ENCODE data around the gene CHRNE. TPM values are rescaled to one million over a fixed set of nuclear protein-coding genes. Genes with fewer than 3 reads are reported as not detected.

CHRNE gene
- total and polyA plus RNA-seq, 2 experiments from 2014 or later = 0.24 to 1.2 TPM

DNA sequence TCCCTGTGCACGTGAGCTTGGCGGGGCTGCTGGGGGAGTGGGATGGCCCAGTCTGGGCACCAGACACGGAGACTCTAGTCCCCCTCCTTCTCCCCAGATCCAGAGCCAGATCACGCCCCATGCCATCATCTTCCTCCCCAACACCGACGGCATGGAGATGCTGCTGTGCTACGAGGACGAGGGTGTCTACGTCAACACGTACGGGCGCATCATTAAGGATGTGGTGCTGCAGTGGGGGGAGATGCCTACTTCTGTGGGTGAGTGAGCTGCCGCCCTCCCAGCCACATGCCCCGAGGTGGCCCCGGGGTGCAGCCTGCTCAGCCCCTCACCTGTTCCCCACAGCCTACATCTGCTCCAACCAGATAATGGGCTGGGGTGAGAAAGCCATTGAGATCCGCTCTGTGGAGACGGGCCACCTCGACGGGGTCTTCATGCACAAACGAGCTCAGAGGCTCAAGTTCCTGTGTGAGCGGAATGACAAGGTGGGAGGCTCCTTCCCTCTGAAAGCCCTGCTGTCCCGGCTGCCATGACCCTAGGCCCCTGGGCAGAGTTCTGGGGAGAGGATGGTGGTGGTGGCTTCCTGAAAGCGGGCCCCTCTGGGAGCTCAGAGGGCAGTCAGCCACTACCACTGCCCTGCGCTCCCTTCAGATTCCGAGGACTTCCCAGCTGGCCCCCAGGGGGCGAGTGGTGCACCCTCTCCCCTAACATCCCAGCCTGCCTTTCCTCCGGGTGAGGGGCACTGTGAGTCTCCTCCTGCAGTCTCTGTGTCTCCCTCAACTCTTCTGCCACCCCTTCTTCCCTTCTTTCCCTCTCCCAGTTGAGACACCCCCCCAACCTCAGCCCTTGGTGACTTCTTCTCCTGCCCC is 6.3 kb downstream of the CHRNE start (continued):
- no peak for TF ChIP-seq ZNF114 (CRISPR knock-in tag; IDR thresholded peaks at IDR 0.05)
- TF ChIP-seq JUNB (IDR thresholded peaks at IDR 0.05; ENCODE audit: unreplicated experiment) = no peak

DNA sequence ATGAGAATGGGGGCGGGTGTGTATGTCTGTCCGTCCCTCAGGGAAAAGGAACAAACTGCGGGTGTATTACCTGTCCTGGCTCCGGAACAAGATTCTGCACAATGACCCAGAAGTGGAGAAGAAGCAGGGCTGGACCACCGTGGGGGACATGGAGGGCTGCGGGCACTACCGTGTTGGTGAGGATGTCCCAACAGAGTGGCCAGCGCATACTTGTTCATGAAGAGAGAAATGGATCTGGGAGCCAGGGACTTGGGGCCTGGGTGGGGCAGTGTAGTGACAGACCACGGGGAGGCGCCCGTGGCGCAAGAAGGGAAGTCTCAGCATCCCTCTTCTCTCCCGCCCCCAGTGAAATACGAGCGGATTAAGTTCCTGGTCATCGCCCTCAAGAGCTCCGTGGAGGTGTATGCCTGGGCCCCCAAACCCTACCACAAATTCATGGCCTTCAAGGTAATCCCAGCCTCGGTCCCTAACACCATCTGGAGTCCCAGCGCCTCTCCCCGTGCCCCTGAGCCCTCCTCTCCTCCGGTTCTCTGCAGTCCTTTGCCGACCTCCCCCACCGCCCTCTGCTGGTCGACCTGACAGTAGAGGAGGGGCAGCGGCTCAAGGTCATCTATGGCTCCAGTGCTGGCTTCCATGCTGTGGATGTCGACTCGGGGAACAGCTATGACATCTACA is 7.1 kb downstream of the CHRNE start:
- TF ChIP-seq ZNF114 (CRISPR knock-in tag; IDR thresholded peaks at IDR 0.05) = no peak
- TF ChIP-seq EZH2phosphoT487 (IDR thresholded peaks at IDR 0.05; ENCODE audit: unreplicated experiment) = no peak
- TF ChIP-seq, protein P1, sequence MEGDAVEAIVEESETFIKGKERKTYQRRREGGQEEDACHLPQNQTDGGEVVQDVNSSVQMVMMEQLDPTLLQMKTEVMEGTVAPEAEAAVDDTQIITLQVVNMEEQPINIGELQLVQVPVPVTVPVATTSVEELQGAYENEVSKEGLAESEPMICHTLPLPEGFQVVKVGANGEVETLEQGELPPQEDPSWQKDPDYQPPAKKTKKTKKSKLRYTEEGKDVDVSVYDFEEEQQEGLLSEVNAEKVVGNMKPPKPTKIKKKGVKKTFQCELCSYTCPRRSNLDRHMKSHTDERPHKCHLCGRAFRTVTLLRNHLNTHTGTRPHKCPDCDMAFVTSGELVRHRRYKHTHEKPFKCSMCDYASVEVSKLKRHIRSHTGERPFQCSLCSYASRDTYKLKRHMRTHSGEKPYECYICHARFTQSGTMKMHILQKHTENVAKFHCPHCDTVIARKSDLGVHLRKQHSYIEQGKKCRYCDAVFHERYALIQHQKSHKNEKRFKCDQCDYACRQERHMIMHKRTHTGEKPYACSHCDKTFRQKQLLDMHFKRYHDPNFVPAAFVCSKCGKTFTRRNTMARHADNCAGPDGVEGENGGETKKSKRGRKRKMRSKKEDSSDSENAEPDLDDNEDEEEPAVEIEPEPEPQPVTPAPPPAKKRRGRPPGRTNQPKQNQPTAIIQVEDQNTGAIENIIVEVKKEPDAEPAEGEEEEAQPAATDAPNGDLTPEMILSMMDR (conservative IDR thresholded peaks at IDR 0.05; ENCODE audit: low read depth in 2 of 2) = peak; percentile 56 to 73
- Histone ChIP-seq H3K27ac (ENCODE audit: low read depth) (no peak overlapping the region), H2AFZ (no peak overlapping the region), H4K20me1 (replicated peaks; ENCODE audit: insufficient read depth) (no peaks in the 10 kb centered on the region), H3F3A (replicated peaks; ENCODE audit: low read depth) (peaks cover 21% of the 10 kb centered on the region; the same call in 1 of the 2 replicates), H3K4me3 (no peak overlapping the region), H3K9me2 (ENCODE audit: insufficient read depth) (no peaks in the 10 kb centered on the region), H3K4me2 (no peak overlapping the region), H3K4me1 (ENCODE audit: insufficient read depth) (0 out of 2 replicates have a peak, but pooled peaks cover 5% of the 10 kb centered on the region), H3K36me3 (ENCODE audit: insufficient read depth) (no peaks in the 10 kb centered on the region; the same call in 1 of the 2 replicates), H3K79me2 (replicated peaks; ENCODE audit: insufficient read depth) (no peaks in the 10 kb centered on the region), H3K27me3 (ENCODE audit: insufficient read depth) (peaks cover 9% of the 10 kb centered on the region)
- no peaks in the 10 kb centered on the region for H3K9me3 Mint-ChIP-seq
- H3K4me1 Mint-ChIP-seq = peaks cover 18% of the 10 kb centered on the region
- peak overlapping the region; percentile 10; the same call in 1 of the 3 replicates for H3K4me3 Mint-ChIP-seq
- peak; percentile 82 for DNase-seq (ENCODE audit: low spot score)
- H3K27ac Mint-ChIP-seq = no peak overlapping the region; the same call in 1 of the 2 replicates
- peaks cover 17% of the 10 kb centered on the region; the same call in 2 of the 3 replicates for H3K36me3 Mint-ChIP-seq (ENCODE audit: low read depth)
- ATAC-seq = peak; percentile 30
- H3K27me3 Mint-ChIP-seq (ENCODE audit: insufficient read depth, low read depth, poor library complexity) = peaks cover 29% of the 10 kb centered on the region

DNA sequence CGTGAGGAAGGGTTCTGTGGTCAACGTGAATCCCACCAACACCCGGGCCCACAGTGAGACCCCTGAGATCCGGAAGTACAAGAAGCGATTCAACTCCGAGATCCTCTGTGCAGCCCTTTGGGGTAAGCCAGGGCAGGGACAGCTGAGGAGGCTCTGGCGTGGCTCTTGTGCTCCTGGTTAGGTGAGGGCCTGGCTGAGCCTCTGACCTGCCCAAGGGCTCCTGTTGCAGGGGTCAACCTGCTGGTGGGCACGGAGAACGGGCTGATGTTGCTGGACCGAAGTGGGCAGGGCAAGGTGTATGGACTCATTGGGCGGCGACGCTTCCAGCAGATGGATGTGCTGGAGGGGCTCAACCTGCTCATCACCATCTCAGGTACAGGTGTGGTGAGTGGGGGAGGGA is 7.8 kb downstream of the CHRNE start:
- Histone ChIP-seq H3K79me2 (replicated peaks; ENCODE audit: insufficient read depth) (no peaks in the 10 kb centered on the region), H3K9me2 (ENCODE audit: insufficient read depth) (no peaks in the 10 kb centered on the region), H4K20me1 (replicated peaks; ENCODE audit: insufficient read depth) (no peaks in the 10 kb centered on the region), H3K27me3 (ENCODE audit: insufficient read depth) (peaks cover 6% of the 10 kb centered on the region), H3K4me3 (no peak overlapping the region), H3K4me2 (no peak overlapping the region), H3K36me3 (ENCODE audit: insufficient read depth) (no peaks in the 10 kb centered on the region; the same call in 1 of the 2 replicates), H3K27ac (ENCODE audit: low read depth) (no peak overlapping the region), H3K4me1 (ENCODE audit: insufficient read depth) (0 out of 2 replicates have a peak, but pooled peaks cover 5% of the 10 kb centered on the region), H3F3A (replicated peaks; ENCODE audit: low read depth) (peaks cover 16% of the 10 kb centered on the region; the same call in 1 of the 2 replicates), H2AFZ (no peak overlapping the region)
- DNase-seq (ENCODE audit: low spot score) (no peak), ATAC-seq (no peak)
- Mint-ChIP-seq H3K27ac (no peak overlapping the region), H3K27me3 (ENCODE audit: insufficient read depth, low read depth, poor library complexity) (peaks cover 27% of the 10 kb centered on the region), H3K9me3 (no peaks in the 10 kb centered on the region), H3K4me1 (peaks cover 15% of the 10 kb centered on the region), H3K36me3 (ENCODE audit: low read depth) (peaks cover 20% of the 10 kb centered on the region; the same call in 2 of the 3 replicates), H3K4me3 (no peak overlapping the region)
- TF ChIP-seq ZNF114 (CRISPR knock-in tag; IDR thresholded peaks at IDR 0.05) (no peak), EZH2 (IDR thresholded peaks at IDR 0.05; ENCODE audit: low read depth, unreplicated experiment) (no peak), ZNF462 (CRISPR knock-in tag; IDR thresholded peaks at IDR 0.05) (no peak), CREB1 (CRISPR knock-in tag; IDR thresholded peaks at IDR 0.05; ENCODE audit: low read depth) (no peak)
- TF ChIP-seq, protein P2, sequence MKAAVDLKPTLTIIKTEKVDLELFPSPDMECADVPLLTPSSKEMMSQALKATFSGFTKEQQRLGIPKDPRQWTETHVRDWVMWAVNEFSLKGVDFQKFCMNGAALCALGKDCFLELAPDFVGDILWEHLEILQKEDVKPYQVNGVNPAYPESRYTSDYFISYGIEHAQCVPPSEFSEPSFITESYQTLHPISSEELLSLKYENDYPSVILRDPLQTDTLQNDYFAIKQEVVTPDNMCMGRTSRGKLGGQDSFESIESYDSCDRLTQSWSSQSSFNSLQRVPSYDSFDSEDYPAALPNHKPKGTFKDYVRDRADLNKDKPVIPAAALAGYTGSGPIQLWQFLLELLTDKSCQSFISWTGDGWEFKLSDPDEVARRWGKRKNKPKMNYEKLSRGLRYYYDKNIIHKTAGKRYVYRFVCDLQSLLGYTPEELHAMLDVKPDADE (IDR thresholded peaks at IDR 0.05) = no peak
